KBM-7 (cell line): Measurements from ENCODE around the gene DCST1.

ENCODE experiments used
- DNase-seq: peaks from one replicate; pipeline ENCODE4 v3.0.0-alpha.2; 2015
- in situ Hi-C: fragments of 300-500 bp; cut with MboI; formaldehyde crosslinking; loops from 2 replicates; pipeline ENCODE4 v1.14.3; 2020; ENCODE audit warnings: low sequenced_read_pairs, low pct_unique_long_range_greater_than_20kb, mixed read lengths

DCST1 gene

DNA sequence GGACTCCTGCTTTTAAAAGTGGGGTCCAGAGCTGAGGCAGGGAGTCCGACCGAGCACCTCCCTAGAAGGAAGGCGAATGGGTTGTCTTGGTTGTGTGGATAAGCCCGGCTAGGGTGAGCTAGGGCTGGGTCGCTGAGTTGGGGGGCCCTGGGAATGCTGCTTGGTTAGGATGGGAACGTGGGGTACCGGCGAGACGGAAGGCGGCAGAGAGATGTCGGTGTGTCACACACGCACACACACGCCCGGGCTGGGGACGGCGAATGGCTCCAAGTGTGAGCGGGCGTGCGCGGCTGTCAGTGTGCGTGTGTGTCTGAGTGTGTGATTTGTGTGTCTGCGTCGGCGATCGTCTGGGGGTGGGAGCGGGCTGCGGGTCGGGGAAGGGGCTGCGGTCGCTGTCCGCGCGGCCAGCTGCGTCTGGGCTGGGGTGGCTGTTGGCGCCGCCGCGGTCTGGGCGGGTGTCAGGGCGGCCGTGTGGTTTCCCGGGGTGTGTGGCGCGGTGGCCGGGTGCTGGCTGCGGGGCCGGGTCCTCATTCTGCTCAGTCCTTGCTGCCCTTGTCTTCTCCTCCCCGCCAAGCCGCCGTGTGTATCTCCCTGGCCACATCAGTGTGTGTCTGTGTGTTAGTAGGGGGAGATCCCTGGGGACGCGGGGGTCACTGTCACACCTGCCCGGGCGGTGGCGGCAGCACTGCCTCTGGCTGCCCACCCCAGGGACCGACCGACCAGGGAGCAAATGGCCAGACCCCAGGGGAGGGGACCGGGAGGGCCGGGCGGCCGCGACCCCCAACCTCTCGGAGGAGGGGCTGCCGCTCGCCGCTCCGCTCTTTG lies 46.1 kb downstream of the DCST1 start:
- no peak for DNase-seq
- in situ Hi-C loops: loop anchor here (10.0 kb wide), 1 partner anchor 85 kb away; no protein-coding TSS in a partner anchor

- in situ Hi-C loops: loop anchor here (10.0 kb wide), 1 partner anchor 84 kb away; no protein-coding TSS in a partner anchor
- DNase-seq: peak; percentile 56
Measured at GRCh38 chr1:155080312-155081228, 46.9 kb downstream of the DCST1 start.

DNA sequence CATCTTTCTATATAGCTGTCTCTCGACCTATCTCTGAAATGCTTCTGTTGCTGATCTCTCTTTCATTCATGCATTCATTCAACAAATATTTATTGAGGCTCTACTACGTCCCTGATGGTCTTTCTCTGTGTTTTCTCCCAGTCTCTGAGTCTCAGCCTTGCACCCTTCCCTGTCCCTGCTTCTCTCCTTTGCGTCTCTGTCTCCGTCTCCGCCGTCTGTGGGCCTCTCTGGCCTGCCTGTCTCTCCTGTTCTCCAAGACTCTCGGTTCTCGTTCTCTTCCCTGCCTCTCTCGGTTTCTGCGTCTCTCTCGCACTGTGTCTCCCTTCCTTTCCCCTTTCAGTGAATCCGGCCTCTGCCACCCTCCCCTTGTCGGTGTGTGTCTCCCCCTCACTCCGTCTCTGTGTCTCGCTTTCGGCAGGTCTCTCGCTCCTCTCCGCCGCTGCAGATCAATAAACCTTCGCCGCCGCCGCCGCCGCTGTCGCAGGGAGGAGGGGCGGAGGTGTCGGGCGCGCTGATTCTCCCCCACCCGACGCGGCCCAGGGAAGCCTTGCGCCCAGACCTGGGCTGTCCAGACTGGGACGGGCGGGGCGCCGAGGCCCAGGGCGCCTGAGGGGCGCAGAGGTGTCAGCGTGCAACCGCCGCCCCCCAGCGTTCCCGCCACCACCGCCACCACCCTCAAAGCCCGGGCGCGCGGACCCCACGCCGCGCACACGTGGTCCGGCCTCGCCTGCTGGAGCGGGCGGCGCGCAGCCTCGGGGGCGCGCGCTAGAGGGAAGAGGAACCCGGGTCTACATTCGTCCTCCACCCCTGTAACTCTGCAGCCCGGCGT lies 48.1 kb downstream of the DCST1 start:
- in situ Hi-C loops: loop anchor here (10.0 kb wide), 1 partner anchor 83 kb away; no protein-coding TSS in a partner anchor
- DNase-seq: no peak

DNA sequence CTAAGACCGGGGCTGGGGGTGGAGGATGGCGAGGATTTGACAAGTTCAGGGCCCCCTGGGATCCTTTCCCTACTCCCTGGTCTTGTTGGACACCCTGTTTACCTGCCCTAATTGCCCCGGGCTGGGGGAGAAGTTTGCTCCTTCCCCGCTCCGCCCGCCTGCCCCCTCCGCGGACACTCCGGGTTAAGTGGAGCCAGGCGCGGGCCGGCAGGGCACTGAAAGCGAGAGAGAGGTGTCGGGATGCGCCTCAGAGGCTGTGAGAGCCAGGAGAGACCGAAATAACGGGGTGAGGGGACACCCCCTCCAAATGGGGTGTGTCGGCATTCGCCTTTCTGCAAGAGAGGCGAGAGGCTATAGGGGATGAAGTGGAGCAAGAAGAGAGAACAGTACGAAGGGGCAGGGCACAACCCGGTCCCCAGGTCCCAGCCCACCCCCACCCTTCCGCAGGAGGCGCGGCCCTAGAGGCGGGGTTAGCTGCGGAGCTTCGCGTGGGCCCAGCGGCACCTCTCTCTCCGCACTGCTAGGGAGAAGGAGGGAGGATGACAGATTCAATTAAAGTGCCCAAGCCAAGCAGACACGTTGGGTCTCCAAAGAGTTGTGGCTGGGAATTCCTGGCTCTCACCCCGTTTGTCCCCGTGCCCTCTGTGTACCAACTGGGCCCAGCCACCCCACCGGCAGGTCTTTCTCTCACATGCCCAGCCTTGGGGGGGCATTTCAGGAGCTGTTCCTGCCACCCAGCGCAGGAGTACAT lies 48.9 kb downstream of the DCST1 start:
- in situ Hi-C loops: loop anchor here (10.0 kb wide), 1 partner anchor 82 kb away; no protein-coding TSS in a partner anchor
- DNase-seq: no peak

- no peak for DNase-seq
- in situ Hi-C loops: loop anchor here (10.0 kb wide), 1 partner anchor 82 kb away; no protein-coding TSS in a partner anchor
Measured at GRCh38 chr1:155083052-155083541, 49.5 kb downstream of the DCST1 start.

DNA sequence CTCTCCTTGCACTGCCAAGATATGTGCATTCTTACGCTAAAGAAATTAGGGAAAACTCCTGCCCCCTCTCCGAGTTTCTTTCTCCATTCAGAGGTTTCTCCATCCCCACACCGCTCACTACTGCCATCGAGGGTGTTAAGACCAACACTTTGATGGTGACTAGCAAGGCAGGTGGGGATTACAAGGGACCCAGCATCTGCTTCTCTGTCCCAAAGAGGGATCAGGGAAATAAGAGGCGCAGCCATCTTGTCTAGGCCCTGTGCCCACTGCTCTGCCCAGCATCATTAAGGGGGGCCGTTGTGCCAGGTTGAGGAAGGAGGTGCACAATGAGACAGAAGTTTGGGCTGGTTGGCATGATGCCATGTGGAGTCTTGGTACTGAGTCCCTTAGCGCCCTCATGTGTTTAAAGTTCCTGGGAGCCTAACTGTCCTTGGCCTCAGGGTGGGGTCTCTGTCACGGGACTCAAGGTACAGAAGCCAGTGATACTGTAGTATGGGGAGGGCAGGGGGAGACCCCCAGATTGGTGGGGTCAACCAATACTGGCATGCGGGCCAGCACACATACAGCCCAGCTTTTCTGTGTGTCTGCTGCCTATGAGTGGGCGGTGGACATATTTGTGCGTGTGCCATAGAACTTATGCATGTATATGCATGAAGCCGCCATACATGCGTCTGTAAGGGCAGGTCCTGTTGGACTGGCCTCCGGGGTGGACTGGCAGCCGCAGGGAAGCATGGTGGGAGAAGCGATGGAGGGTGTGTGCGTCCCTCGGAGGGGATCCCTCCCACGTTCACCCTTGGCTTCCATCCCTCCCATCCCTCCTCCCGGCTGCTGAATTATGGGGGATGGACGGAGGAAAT lies 50.5 kb downstream of the DCST1 start:
- DNase-seq: peak; percentile 51
- in situ Hi-C loops: loop anchor here (10.0 kb wide), 1 partner anchor 81 kb away; no protein-coding TSS in a partner anchor

GRCh38 chr1:155084722-155085503 lies 51.3 kb downstream of the DCST1 start:
- in situ Hi-C loops: loop anchor here (10.0 kb wide), 1 partner anchor 80 kb away; no protein-coding TSS in a partner anchor
- DNase-seq: peak; percentile 98

- no peak for DNase-seq
- in situ Hi-C loops: loop anchor here (10.0 kb wide), 1 partner anchor 79 kb away; no protein-coding TSS in a partner anchor
Measured at GRCh38 chr1:155085504-155086127, 52.0 kb downstream of the DCST1 start.

GRCh38 chr1:155086128-155086741 lies 52.6 kb downstream of the DCST1 start:
- DNase-seq: peak; percentile 89
- in situ Hi-C loops: loop anchor here (10.0 kb wide), 1 partner anchor 79 kb away; no protein-coding TSS in a partner anchor

DNA sequence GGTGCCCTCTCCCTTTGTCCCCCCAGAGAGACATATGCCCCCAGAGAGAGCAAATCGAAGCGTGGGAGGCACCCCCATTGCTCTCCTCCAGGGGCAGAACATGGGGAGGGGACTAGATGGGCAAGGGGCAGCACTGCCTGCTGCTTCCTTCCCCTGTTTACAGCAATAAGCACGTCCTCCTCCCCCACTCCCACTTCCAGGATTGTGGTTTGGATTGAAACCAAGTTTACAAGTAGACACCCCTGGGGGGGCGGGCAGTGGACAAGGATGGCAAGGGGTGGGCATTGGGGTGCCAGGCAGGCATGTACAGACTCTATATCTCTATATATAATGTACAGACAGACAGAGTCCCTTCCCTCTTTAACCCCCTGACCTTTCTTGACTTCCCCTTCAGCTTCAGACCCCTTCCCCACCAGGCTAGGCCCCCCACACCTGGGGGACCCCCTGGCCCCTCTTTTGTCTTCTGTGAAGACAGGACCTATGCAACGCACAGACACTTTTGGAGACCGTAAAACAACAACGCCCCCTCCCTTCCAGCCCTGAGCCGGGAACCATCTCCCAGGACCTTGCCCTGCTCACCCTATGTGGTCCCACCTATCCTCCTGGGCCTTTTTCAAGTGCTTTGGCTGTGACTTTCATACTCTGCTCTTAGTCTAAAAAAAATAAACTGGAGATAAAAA lies 53.4 kb downstream of the DCST1 start:
- DNase-seq: no peak
- in situ Hi-C loops: loop anchor here (10.0 kb wide), 1 partner anchor 78 kb away; no protein-coding TSS in a partner anchor

DNA sequence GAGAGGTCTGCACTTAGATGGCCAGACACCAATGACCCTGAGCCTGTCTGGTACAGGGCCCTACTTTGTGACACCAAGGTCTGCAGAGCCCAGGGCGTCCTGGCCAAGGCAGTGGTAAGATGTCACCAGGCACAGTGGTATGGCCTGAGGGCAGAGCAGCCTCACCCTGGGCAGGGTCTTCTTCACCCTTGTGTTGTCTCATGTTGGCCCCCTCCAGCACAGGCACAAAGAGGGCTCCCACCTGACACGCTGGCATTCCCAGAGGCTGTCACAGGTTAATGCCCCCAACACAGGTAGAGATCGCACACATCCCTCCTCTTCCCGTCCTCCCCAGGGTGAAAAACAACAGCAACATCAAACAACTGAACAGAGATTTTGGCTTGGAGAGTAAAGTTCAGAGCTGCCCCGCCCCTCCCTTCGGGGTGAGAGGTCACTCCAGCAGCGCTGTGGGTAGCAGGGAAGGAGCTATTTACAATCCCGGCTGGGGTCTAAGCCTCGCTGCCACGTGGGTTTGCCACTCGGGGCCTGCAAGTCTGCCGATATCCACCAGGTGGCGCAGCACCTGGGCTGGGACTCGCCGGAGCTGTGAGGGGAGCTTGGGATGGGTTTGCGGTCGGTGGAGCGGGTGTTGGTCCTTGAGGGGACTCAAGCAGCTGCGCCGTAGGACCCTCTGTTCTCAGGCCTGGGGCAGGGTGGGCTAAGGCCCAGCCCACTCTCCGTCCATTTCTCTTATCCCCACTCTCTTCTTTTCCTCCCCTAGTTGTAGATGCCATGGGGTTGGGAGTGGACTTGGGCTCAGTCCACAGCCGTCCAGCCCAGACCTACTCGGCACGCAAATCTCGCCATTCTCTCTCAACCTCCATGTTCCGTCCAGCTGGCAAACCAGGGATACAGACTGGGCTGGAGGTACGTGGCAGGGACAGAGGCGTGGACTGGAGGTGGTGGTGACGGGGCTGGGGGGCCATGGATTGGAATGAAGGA lies 57.7 kb downstream of the DCST1 start:
- in situ Hi-C loops: no loop called here
- peak; percentile 88 for DNase-seq

DNA sequence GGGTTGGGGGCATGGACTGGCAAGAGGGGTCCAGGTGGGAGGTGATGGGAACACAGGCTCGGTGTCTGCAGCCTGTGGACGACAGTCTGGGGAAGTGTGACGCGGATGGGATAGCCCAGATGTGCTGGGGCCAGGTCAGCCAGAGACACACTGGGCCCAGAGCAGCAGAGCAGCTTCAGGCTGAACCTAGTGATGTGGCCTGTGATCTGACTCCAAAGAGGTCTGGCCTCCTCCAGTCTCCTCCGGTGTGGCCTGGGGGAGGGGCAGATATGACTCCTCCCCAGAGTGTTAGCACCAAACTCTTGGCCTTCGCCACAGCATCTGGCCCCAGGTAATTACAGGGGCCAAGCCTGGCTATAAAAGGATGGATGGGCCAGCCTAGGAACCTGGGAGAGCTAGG lies 58.5 kb downstream of the DCST1 start:
- in situ Hi-C loops: no loop called here
- DNase-seq: no peak

DNA sequence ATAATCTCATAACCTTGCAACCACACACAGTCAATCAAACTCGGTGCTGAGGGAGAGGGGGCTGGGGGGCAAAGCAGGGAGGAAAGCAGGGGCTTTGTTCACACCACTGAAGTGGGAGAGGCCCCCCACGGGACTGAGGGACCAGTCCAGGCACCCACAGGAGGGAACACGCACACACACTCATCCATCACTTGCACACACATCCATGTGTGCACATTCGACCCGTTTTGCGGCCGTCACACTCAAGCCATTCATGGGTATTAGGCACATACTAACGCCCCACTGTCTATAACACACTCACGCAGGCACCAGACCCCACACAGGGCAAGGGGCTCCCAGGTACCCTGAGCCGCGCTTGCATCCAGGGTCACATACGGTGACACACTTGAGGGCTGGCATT lies 59.0 kb downstream of the DCST1 start:
- DNase-seq: no peak
- in situ Hi-C loops: no loop called here
